T-helper 22 cell (primary cell): ENCODE results near the gene BUB3.

ENCODE experiments used
- DNase-seq: peaks from one replicate; pipeline ENCODE4 v3.0.0-alpha.2; 2020; ENCODE audit warnings: low read depth

The BUB3 gene

GRCh38 chr10:123204127-123204461 lies 49.9 kb downstream of the BUB3 start:
- no peak for DNase-seq

DNA sequence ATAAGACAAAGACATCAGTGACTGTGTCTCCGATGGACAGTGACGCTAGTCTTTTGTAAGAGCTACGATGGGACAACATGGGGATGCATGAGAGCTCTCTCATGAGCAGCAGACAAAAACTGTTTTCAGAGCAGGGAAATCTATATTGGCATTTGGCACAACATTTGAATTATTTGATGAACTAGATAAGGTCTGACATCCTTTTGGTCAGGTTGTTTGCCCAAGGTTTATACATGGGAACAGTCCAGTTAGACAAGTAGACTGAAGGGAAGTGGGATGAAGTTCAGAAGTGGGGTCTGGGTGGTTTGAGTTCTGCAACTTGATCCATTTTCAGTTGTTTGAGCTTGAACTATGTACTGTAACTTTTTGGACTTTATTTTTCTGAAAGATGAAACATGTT lies 50.8 kb downstream of the BUB3 start:
- no peak for DNase-seq

DNA sequence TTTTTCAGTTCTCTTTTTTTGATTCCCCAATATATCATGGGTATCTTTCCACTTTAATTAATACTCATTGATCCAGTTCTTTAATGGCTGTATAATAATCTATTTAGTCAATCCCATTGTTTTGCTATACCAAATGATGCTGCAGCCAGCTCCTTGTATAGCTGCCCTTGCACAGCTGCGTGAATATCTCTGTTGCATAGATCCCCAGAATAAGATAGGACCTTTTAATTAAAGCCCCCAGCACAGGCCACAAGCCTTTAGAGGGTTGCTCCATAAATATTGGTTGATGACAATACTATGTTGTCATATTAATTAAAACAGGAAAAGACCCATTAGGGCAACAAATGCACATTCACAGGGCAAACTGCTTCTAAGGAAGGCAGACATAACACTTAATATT lies 57.9 kb downstream of the BUB3 start:
- DNase-seq = no peak

- DNase-seq = no peak
Measured at GRCh38 chr10:123212640-123213039, 58.4 kb downstream of the BUB3 start.

DNA sequence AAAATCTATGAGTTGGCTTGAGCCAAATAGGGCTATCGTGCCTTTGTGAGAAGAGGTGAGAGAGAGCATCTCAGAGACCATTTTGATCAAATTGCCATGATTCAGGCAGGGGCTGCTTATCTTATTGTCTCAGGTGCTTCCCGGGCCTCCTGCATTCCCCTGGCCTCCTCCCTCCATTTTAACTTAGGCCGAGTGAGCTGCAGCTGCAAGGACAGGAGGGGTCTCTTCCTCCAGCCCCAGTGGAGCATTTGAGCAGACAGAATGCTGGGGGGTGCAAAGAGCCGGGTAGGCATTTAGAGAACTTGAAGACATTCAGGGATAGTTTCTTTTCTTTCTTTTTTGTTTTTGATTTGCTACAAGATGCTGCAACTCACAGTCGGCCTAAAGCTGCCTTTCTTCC lies 59.0 kb downstream of the BUB3 start:
- no peak for DNase-seq
